ENCODE data around the gene PPCDC. TPM values are rescaled to one million over a fixed set of nuclear protein-coding genes. Genes with fewer than 3 reads are reported as not detected.
A peak's percentile ranks its signal among the peaks of the same experiment; 100 is the strongest.

Gene PPCDC
- total RNA-seq, 1 donor from 2014 or later = 7.3 TPM

DNA sequence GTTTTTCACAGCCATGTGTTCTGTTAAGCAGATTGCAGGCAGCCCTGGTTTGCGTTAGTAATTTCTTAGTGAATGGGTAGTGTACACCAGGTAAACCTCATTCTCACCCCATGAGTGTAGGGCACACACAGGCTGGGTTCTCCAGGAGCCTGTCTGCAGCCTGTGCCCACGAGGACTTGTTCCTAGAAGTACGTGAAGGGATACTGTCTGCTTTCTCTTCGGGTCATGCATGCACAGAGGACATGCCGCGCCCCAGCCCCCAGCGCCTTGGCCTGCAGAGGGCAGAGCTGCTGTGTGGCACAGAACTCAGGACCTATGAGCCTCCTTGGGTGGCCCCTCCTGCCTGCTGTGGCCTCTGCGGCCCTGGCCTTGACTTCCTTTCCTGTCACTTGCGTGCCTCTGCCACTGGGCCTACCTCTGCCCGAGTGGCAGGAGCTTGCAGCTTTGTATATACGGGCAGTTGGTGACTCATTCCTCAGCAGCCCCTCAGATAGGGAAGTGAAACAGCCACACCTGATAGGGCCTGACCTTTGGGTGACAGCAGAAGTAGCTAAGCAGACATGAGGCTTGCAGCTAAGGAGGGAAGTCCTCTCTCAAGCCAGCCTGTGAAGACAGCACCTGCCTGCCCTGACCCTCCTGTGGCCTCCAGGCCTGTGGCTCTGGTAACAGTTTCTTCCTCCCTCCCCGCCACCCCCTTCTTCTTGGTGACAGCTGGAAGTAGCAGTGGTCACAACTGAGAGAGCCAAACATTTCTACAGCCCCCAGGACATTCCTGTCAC, 19.5 kb downstream of the PPCDC start:
- Histone ChIP-seq H3K4me2 (ENCODE audit: low read length) (peak overlapping the region; percentile 75), H2AFZ (ENCODE audit: low read depth, low read length) (no peak overlapping the region), H3K27me3 (ENCODE audit: insufficient read depth, low read length) (no peaks in the 10 kb centered on the region), H3K9ac (ENCODE audit: low read length) (peak overlapping the region; percentile 71), H3K9me3 (ENCODE audit: insufficient read depth, low read depth, low read length) (no peaks in the 10 kb centered on the region), H3K36me3 (ENCODE audit: insufficient read depth, low read length) (no peaks in the 10 kb centered on the region), H3K27ac (ENCODE audit: low read depth, low read length) (peak overlapping the region; percentile 69), H3K4me1 (ENCODE audit: insufficient read depth, low read length) (peaks cover 31% of the 10 kb centered on the region), H4K20me1 (ENCODE audit: insufficient read depth, low read length) (peaks cover 41% of the 10 kb centered on the region), H3K4me3 (ENCODE audit: insufficient read depth, low read depth, low read length) (no peak overlapping the region), H3K79me2 (ENCODE audit: insufficient read depth, low read length) (no peaks in the 10 kb centered on the region)
- Mint-ChIP-seq H3K36me3 (ENCODE audit: low read depth, unreplicated experiment) (peaks cover 13% of the 10 kb centered on the region), H3K27me3 (ENCODE audit: low read depth, unreplicated experiment) (no peaks in the 10 kb centered on the region), H3K4me3 (ENCODE audit: unreplicated experiment) (no peak overlapping the region), H3K4me1 (ENCODE audit: low read depth, unreplicated experiment) (peaks cover 27% of the 10 kb centered on the region), H3K9me3 (ENCODE audit: unreplicated experiment) (no peaks in the 10 kb centered on the region), H3K27ac (ENCODE audit: unreplicated experiment) (peak overlapping the region; percentile 75)
- no peak for FAIRE-seq
- no peak for TF ChIP-seq EZH2 (IDR thresholded peaks at IDR 0.05; ENCODE audit: insufficient read depth, low read length)
- TF ChIP-seq, protein P1, sequence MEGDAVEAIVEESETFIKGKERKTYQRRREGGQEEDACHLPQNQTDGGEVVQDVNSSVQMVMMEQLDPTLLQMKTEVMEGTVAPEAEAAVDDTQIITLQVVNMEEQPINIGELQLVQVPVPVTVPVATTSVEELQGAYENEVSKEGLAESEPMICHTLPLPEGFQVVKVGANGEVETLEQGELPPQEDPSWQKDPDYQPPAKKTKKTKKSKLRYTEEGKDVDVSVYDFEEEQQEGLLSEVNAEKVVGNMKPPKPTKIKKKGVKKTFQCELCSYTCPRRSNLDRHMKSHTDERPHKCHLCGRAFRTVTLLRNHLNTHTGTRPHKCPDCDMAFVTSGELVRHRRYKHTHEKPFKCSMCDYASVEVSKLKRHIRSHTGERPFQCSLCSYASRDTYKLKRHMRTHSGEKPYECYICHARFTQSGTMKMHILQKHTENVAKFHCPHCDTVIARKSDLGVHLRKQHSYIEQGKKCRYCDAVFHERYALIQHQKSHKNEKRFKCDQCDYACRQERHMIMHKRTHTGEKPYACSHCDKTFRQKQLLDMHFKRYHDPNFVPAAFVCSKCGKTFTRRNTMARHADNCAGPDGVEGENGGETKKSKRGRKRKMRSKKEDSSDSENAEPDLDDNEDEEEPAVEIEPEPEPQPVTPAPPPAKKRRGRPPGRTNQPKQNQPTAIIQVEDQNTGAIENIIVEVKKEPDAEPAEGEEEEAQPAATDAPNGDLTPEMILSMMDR (IDR thresholded peaks at IDR 0.05; ENCODE audit: insufficient read depth, low read depth, low read length) = no peak
- DNase-seq (ENCODE audit: low read depth) = peak; percentile 34

DNA sequence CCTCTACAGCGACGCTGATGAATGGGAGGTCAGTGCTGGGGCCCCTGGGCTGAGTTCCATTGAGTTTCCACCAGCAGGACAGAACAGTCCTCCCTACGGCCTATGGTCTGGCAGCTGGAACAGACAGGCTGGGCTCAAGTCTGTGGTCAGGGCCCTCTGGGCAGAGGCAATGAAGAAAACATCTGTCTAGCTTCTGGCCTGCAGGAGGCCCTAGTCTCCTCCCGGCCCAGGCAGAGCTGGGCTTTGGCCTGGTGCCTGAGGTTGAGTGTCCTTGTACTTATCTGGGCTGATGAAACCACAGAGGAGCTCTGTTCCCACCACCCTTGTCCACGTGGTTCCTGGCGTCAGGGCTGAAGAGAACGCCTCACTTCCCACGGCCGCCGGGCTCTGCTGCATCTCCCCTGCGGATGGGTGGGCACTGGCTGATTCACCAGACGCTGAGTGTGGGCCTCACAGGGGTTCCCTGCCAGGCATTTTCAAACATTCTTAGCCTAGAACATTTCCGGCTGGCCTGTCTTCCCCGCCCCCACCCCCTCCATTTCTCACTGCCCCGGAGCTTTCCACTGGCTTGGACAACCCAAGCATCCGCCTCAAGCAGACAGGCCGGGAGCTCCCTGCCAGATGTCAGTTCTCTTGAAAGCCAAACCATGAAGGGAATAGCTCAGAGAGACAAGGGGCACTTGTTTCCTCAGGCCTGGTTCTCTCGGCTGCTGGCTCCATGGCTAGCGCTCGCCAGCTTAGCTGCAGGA, 20.3 kb downstream of the PPCDC start:
- Histone ChIP-seq H3K9ac (ENCODE audit: low read length) (peak overlapping the region; percentile 71), H3K4me3 (ENCODE audit: insufficient read depth, low read depth, low read length) (no peak overlapping the region), H3K4me2 (ENCODE audit: low read length) (peak overlapping the region; percentile 75), H3K27ac (ENCODE audit: low read depth, low read length) (peak overlapping the region; percentile 69), H3K9me3 (ENCODE audit: insufficient read depth, low read depth, low read length) (no peaks in the 10 kb centered on the region), H3K36me3 (ENCODE audit: insufficient read depth, low read length) (no peaks in the 10 kb centered on the region), H3K27me3 (ENCODE audit: insufficient read depth, low read length) (no peaks in the 10 kb centered on the region), H3K4me1 (ENCODE audit: insufficient read depth, low read length) (peaks cover 30% of the 10 kb centered on the region), H4K20me1 (ENCODE audit: insufficient read depth, low read length) (peaks cover 42% of the 10 kb centered on the region), H2AFZ (ENCODE audit: low read depth, low read length) (no peak overlapping the region), H3K79me2 (ENCODE audit: insufficient read depth, low read length) (no peaks in the 10 kb centered on the region)
- Mint-ChIP-seq H3K4me1 (ENCODE audit: low read depth, unreplicated experiment) (peaks cover 22% of the 10 kb centered on the region), H3K27me3 (ENCODE audit: low read depth, unreplicated experiment) (no peaks in the 10 kb centered on the region), H3K9me3 (ENCODE audit: unreplicated experiment) (no peaks in the 10 kb centered on the region), H3K36me3 (ENCODE audit: low read depth, unreplicated experiment) (peaks cover 11% of the 10 kb centered on the region), H3K27ac (ENCODE audit: unreplicated experiment) (peak overlapping the region; percentile 75), H3K4me3 (ENCODE audit: unreplicated experiment) (peak overlapping the region; percentile 20)
- DNase-seq (ENCODE audit: low read depth) = peak; percentile 99
- FAIRE-seq = no peak
- no peak for TF ChIP-seq EZH2 (IDR thresholded peaks at IDR 0.05; ENCODE audit: insufficient read depth, low read length)
- TF ChIP-seq, protein P1 (IDR thresholded peaks at IDR 0.05; ENCODE audit: insufficient read depth, low read depth, low read length) = peak; percentile 42
